HG03280 (cell line): ENCODE results near the gene P2RX2.

Experiments
- ATAC-seq: cut with Tn5 transposase; IDR thresholded peaks from one replicate; pipeline ENCODE4 v1.9.1; 2021; ENCODE audit warnings: mild to moderate bottlenecking, moderate library complexity; ENCODE audit not compliant: unreplicated experiment

Gene P2RX2

DNA sequence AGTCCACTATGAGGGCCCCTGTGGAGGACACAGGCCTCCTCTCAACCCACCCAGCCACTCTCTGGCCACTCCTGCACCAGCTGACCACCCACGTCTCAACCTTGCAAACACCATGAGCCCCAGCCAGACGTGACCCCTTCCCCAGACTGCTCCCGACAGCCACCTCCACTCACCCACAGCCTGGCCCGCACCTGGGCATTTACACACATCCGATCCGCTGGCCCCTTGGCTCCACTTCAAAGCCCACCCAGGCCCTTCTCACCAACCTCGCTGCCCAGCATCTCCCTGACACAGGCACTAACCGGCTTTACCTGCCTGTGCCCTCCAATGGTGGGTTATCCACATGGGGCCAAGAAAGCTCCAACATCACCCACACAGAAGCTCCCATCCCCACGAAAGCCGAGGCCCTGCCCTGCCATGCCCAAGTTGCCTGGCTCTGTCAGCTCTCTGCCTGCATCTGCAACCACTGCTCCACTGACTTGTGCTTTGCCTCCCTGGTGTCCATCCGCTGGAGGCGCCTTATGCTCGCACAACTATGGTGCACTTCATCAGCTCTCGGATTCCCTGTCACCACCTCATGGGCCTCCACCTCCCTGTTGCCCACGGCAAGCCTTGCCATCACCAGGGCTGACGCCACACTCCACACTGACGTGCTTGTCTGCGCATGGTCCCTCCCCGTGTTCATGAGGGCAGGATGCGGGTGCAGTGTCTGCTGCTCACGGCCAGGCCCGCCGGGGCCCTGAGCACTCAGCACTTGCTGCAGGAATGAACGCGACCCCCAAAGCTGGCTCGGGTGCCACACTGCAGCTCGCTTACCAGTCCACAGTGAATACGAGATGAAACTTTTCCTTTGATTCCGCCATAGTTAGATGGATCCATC, 16.7 kb downstream of the P2RX2 start:
- ATAC-seq, result no peak

DNA sequence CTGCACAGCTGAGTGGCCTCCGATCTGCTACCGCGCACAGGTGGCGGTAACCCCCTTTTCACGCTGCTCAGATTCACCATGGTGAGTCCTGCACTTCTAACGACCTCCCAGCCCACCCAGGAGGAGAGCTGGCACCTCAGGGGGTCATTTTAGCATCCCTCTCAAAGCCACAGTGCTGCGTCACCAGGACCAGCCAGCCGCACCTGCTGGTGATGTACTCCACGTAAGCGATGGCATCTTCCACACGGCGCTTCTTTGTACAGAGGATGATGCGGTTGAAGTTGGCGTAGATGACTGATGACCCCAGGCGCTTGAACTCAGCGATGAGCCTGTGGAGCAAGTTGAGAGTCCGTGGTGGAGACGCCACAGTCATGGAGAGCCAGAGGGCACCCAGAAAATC, 19.2 kb downstream of the P2RX2 start:
- ATAC-seq, result no peak

- ATAC-seq, result no peak
These were observed 20.2 kb downstream of the P2RX2 start for GRCh38 chr12:132638541-132639408.

DNA sequence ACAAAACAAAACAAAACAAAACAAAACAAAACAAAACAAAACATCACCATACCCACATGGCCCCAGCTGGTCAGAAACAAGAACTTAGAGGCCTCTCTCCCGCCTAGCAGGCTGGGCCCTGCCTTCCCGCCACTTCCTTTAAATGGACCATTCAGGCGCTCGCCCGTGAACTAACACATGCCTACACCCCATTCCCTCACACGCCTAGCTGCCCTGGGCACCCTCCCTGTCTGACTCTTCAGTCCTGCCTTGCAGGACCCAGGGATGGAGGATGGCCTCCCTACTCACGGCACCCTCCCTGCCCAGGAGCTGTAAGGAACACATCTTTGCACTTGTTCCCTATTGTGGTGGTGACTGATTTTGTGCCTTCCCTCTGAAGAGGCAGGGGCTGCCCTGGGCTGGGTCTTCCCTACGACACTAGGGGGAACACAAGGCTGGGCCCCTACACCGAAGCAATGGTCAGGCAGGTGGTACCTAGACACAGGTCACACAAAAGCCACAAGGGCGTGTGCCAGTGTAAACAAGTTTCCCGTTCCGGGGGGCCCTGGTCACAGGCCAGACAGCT, 21.5 kb downstream of the P2RX2 start:
- ATAC-seq, result no peak

DNA sequence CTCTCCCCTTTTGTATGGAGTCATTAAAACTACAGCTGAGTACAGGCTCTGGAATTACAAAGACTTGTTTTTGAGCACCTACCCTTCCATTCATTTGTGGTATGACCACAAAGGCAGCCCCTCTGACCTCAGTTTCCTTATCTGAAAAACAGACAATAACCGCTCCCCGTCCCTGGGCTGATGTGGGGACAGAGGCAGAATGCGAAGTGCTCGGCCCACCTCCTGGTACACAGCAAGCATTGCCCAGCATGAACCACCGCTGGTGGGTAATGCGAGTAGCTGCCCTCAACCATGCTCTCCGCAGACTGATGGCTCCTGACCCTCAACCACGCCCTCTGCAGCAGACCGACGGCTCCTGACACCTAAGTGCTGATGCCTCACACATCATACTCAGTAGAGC, 22.4 kb downstream of the P2RX2 start:
- ATAC-seq, result no peak

- no peak for ATAC-seq
These were observed 23.5 kb downstream of the P2RX2 start for GRCh38 chr12:132641811-132642650.

DNA sequence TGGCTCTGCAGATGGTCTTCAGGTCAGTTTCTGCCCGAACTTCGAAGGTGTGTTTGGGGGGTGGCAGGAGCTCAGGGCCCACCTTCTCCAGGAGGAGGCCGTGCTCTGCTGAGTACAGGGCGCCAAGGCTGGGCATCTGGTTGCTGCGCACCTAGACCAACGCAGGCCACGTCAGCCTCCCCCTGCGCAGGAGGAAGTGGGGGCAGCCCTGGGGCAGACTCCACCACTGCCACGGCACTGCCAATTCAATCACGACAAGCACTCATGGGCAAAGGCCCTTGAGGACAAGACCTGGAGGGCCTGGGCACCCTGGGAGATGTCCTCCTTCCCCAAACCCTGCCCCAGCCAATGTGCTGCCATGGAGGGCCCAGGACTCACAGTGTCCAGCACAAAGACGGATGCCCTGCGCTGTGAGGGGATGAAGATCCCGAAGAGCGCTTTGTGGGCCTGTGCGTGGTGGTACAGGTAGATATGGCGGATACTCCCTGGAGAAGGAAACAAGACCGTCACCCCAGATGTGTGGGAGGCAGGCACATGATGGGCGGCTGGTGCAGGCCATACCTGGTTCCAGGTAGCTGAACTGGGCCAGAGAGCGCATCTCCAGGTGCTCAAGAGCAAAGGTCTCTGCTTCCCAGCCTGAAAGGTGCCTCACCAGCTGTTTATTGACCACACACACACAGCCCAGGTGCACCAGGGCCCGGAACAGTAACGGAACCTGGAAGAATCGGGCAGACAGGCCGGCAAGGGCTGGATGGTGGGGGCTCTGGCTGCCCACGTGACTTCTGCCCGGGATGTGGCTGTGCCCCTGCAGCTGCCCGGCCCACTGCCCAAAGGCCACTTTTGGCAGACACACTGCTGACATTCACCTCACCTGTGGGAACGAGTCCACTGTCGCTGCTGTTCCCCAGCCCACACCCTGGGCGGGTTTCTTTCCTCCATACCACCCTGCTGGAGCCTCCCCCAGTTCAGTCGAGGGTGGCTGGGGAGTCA, 24.6 kb downstream of the P2RX2 start:
- ATAC-seq, result no peak

- ATAC-seq, result no peak
These were observed 28.3 kb downstream of the P2RX2 start for GRCh38 chr12:132646850-132647249.

- no peak for ATAC-seq
These were observed 29.3 kb downstream of the P2RX2 start for GRCh38 chr12:132647858-132648257.

- ATAC-seq, result no peak
These were observed 30.1 kb downstream of the P2RX2 start for GRCh38 chr12:132648616-132649225.

- no peak for ATAC-seq
These were observed 30.8 kb downstream of the P2RX2 start for GRCh38 chr12:132649226-132649945.

DNA sequence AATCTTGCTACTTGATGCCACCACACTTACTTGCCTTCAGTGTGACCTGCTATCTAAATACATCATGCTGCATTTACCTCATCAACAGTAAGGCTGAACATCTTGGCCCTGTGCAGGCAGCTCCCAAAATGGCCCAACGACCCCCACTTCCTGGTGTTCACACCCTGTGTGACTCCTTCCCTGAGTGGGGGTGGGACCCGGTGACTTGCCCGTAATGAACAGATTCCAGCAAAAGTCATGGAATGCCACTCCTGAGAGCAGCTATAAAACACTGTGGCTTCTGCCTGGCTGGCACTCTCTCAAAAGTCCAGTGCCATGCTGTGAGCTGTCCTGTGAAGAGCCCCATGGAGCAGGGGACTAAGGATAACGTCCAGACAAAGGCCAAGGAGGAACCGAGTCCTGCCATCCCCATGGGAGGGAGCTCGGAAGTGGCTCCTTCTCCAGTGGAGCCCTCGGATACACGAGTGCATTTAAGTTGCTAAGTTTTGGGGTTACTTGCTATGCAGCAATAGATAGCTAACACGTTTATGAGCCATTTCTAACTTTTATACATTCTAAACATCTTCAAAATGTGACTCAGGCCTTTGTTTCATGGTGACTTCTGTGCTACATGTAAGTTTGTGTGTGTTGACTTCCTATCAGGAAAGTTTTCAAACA, 33.0 kb downstream of the P2RX2 start:
- ATAC-seq, result no peak

- no peak for ATAC-seq
These were observed 35.2 kb downstream of the P2RX2 start for GRCh38 chr12:132653567-132654290.

DNA sequence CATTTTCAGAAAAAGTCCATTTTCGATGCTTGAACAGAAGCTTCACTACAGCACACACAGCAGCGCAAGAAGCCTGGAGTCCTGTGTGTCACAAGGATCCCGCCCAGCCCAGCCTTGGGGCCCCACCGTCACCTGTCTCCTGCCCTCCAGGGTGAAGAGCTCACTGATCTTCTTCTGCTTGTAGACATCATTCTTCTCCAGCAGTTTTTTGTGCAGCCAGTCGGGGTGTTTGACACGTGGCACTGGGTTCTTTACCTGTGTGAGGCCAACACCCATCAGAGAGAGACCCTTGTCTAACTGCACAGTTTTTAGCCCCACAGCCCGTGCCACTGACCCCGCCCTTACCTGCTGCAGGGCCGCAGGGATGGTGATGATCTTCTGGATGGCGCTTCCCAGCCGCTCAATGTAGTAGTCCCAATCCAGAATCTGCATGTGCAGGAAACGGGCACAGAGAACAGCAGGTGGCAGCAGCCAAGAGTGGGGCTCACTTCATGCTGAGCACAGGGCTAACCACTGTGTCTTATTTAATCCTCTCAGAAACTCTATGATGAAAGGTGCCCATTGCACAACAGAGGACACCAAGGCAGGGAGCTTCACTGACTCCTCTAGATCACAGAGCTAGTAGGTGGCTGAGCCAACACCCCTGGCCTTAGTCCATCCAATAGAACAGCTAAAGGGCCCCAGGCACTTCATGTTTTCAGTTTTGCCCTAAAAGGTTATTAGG, 38.6 kb downstream of the P2RX2 start:
- no peak for ATAC-seq

DNA sequence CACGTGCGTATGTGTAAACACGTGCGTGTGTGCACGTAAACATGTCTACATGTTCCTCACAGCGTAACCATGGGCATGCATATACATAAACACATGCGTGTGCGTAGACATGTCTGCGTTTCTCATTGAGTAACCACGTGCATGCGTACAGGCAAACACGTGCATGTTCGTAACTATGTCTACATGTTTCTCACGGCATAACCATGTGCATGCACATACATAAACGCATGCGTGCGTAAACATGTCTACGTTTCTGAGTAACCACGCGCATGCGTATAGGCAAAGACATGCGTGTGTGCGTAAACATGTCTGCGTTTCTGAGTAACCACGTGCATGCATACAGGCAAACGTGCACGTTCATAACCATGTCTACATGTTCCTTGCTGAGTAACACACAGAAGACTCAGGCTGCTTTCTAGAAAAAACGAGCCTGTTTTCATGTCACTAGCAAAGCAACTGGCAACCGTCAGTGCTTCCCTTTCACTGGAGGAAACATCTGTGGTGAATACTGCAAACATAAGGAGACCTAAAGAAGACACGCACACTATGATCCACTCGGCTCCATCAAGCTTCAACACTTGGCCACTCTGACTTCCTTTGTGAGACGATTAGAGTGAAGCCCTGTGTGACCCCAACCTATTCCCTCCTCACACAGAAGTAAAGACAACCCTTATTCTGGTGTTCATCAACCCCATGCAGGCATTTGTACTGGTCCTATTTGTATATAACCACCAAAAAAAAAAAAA, 39.7 kb downstream of the P2RX2 start:
- no peak for ATAC-seq

GRCh38 chr12:132659146-132659545, 40.6 kb downstream of the P2RX2 start:
- ATAC-seq, result no peak
